ENCODE measurements around the gene NRXN3. TPM values are rescaled to one million over a fixed set of nuclear protein-coding genes. Genes with fewer than 3 reads are reported as not detected.
"Not testable (repeated sequence)": the region's sequence is repeated elsewhere in the genome, so short reads cannot be mapped to it uniquely, and the experiment has no call there.

Gene NRXN3
- total RNA-seq, 1 donor from 2014 or later = 0.07 TPM

DNA sequence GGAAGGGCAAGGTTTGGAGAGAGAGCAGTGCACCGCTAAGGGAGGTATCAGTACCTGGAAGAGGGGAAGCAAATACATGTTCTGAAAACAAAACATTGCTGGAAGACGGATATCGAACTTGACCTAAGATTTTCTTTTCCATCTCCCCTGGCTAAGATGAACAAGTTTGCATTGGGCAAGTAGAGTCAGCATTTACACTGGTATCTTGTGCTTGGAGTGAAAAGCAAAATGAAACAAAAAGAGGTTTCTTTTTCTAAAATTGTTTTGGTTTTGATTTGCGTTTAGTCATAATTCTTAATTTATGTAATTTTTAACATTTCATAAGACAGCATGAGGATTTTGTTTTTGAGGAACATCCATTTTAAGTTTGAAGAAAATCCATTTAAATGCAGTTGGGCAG, 881.6 kb downstream of the NRXN3 start:
- no peak for DNase-seq (ENCODE audit: low read depth, low spot score)

DNA sequence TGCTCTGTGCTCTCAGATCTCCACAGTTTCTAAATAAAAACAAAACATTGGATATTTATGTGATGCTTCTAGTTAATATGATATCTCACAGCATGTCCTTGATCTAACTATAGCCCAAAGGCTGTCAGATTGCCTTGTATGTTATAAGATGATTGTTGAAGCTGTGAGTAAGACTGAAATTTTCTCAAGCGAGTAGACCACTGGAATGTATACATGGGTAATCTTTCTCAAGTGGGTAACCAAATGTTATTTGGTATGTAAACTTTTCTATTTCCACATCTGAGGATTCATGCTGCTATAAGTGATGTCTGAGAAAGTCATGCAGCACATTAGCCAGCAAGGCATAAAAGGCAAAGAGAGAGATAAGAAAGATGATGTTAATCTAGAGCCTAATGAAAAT, 886.7 kb downstream of the NRXN3 start:
- no peak for DNase-seq (ENCODE audit: low read depth, low spot score)

DNA sequence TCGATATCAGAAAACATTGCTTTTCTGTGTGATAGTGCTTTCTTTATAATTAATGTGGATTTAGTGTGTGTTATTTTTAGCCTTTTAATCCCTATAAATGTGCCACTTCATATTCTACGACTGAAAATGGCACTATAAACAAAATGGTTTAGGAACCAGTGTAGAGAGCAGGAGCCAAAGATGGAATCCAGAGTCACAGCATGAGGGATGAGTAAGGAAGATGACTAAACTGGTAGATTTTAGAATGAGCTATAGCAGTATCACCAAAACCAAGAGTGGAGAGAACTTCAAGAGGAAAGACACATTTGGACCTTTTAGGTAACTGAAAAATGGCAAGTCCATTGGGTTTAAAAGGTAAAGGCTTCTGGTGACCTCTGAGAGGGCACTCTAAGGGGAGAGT, 887.2 kb downstream of the NRXN3 start:
- no peak for DNase-seq (ENCODE audit: low read depth, low spot score)

DNA sequence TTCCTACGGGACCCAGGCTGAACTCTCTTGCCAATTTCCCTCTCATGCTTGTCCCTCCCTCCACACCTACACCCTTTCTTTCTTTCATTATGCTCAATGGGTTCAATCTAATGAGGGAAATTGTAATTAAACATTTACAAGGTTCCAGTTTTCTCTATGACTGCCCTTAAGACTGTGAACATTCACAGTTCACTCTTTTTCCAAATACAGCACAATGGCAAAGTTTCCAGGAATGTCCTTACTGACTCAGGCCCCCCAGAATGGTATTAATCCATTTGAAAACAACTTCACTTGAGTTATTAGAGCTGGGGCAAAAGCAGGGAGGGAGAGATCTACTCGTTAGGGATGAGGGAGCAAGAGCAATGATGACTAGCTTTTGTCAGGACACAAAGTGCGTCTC, 892.1 kb downstream of the NRXN3 start:
- no peak for DNase-seq (ENCODE audit: low read depth, low spot score)

DNA sequence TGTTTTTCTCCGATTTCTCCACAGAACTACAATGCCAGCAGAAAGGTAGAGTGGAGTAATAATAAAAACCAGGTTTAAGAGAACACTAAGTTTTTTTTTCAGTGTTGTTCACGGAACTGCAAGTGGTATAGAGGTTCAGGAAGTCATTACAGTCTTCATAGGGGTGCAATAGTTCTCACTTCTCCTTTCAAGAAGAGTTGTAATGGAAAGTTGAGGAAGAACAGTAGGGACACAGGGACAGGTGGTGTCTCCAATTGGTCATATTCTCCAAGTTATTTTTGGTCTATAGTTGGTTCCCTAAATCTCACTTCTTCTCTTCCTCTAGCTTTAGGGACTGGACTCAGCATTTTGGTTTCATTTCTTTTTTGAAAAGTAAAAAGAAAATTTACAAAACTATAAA, 894.0 kb downstream of the NRXN3 start:
- DNase-seq (ENCODE audit: low read depth, low spot score) = no peak

DNA sequence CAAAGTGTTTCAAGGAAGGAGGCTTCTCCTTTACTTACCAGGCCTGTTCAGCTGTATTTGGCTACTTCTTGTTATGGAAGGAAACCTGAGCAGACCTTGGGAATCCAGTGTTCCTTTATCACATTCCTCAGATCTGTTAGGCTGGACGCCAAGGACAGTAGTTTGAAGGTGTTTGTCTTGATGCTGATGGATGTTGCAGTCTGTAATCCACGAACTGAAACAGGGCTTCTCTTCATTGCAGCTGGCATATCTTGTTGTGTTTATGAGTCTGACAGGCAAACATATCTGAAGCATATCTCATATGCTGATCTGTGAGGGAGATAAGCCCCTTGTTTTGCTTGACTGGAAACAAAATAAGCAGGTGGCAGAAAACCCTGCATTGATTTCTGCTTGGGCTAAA, 904.3 kb downstream of the NRXN3 start:
- no peak for DNase-seq (ENCODE audit: low read depth, low spot score)

DNA sequence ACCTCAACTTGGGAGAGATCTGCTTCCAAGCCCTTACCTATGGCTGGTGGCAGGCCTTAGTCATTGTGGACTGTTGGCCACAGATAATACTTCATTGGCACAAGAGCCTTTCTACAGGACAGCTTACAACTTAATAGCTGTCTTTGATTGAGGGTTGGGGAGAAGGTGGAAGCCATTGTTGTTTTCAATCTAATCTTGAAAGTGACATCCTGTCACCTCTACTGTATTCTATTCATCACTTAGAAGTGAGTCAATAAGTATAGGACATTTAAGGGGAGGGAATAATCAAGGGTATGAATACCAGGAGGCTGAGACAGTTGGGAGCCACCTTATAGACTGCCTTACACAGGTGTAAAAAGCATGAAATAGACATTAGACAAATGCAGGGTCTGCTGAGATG, 906.3 kb downstream of the NRXN3 start:
- DNase-seq (ENCODE audit: low read depth, low spot score) = no peak

DNA sequence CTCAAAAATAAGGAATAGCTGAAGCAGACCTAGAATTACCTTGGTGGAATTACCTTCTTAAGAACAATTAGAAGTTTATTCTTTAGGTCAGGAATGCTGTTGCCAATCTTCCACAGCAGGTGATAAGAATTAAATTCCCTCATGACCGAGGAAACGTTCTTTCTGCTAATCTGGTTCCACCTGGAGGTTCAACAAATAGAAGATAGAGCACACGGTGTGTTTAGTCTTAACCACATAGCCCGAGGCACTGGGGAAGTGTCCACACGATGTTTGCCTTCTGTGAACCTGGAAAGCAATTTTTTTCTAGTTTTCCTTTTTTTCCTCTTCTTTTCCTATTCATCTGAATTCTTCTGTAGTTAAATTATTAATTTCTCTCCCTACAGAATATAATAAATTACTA, 906.9 kb downstream of the NRXN3 start:
- DNase-seq (ENCODE audit: low read depth, low spot score) = no peak

DNA sequence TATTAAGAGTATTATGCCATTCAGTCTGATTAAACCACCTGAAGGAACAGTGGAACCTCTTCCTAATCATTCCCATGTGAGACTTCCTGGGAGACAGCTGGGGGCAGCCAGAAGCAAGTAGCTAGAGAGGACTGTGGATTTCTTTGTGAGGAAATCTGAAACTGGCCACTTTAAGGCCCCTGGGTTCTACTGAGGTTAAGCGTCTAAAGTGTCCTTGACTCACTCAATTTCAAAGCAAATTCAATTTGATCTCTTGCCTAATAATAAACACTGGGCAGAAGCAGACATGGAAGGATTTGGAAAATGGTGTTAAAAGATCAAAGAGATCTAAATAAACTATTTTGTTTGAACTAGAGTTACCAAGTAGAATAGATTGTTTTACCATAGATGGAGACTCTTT, 909.9 kb downstream of the NRXN3 start:
- no peak for DNase-seq (ENCODE audit: low read depth, low spot score)

DNA sequence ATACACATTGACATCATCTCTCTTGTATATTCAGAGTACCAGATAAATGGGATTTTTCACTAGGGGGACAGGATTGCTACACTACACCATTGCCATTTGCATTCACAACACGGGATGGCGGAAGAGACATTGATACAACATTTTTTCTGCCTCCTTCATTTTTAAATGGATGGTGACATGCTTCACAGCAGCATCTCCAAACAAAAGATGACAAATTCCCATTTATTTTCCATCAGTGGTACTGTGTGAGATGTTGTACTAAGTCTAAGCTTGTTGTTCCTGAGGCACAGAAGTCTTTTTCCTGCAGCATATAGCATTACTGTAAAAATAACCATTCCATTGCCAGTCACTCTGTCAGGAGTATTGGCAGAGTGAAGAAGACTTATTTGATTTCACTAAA, 912.7 kb downstream of the NRXN3 start:
- DNase-seq (ENCODE audit: low read depth, low spot score) = no peak

DNA sequence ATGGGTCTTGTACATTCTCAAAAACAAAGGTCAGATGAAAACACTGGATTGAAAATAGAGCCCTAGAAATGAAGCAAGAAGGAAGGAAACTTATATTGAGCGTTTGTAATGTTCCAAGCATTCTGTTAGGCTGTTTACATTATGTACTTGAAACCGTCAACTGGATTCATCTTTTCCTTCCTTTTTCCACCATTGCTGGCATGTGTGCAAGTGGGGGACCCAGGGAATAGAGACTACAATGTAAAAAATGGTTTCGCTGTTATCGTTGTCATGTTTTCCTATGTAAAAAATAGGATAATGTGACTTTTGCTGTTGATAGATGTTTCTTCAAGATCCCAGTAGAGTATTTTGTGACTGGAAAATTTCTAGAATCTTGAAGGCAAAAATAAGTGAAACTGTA, 913.2 kb downstream of the NRXN3 start:
- no peak for DNase-seq (ENCODE audit: low read depth, low spot score)

DNA sequence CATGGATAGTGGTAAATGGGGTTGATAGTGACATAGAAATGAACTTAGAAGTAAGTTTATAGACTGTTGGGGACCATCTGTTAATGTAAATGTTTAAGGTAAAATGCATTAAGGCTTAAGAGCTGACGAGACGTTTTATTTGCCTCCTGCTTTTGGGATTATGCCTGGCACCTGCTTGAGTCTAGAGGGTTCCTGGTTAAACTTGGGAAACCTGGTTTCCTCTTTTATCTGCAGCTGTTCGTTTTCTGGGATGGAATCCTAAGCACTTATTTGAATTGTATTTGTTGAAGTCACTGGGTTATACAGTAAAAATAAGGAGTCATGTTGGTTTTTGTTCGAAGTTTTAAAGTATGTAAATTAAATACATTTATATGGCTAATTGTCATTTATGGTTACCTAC, 914.7 kb downstream of the NRXN3 start:
- DNase-seq (ENCODE audit: low read depth, low spot score) = no peak

DNA sequence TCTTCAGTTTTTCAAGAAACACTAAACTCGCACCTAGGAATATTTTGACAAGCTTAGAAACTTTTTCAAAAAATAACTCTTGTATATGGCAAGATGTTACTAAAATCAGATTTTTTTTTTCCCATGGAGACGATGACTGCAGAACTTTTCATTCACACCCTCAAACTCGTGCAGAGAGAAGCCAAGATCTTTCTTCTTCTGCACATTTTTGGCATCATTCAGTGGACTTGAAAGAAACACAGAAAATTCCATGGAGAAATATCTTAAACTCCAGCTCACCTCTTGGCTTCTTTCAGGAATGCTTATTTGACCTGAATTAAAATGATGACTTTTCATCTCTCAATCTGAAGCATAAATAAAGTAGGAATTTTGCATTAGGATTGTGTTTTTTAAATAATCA, 919.4 kb downstream of the NRXN3 start:
- DNase-seq (ENCODE audit: low read depth, low spot score) = no peak

DNA sequence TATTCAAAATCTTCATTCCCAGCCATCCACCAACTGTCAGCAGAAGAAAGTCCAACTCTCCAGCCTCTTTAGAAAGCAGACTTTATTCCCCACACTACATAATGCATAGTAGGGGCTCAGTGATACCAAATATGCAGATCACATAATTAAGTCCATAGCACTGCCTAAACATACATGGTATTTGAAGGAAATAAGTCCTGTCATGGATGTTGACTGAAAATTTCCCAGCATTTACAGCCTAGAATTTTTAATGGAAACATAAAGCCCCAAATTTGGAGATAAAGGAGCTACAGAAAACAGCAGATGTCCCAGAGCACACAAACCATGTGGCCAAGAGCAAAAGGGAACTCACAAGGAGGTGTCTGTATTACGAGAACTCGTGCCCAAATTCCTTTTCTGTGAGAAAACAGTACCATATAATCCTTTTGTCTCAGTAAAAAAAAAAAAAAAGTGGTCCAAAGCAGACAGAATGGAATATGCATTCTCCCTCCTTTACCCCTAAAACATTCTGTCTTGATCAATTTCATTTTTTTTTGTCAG, 920.5 kb downstream of the NRXN3 start:
- no peak for DNase-seq (ENCODE audit: low read depth, low spot score)

DNA sequence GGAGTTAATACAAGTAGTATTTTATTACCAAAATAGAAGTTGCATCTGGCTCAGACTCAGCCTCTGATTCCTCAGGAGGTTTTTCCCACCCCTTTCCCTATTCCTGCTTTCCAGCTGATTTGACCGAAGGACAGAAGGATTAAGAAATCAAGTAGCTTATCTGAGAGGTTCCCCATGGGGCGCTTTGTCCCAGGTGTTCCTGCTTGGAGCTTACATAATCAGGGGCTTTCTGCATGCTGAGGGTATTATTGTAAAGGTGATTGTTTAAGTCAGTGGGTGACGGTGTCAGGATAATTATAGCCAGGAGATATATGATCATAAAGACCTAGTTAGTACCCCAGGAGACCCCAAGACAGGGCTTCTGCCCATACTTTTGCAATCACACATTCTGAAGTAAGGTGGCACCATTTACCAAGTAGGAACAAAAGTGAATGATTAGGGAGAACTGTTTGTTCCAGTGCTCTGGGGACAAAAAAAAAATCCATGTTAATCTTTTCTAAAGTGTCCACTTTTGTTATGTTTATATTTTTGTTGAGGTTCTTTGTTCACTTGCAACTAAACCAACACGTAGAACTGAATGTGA, 921.3 kb downstream of the NRXN3 start:
- DNase-seq (ENCODE audit: low read depth, low spot score) = no peak

DNA sequence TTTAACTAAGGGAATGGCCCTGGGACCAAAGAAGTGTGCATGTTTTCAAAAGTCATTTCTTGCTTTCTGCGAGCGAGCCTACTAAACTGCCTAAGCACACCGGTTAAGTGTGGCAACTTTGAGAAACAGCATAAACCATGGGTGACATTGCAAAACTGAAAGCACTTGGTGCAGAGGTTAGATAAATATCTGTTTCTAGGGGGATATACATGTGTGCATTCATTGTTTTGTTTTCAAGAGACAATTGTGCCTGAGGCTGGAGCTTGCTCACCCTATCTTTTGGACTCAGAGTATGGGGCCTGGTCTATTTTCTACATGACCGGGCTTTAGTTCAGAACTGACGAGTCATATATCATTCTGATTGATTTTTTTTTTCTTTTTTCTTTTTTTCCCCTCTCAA, 923.4 kb downstream of the NRXN3 start:
- DNase-seq (ENCODE audit: low read depth, low spot score) = no peak

DNA sequence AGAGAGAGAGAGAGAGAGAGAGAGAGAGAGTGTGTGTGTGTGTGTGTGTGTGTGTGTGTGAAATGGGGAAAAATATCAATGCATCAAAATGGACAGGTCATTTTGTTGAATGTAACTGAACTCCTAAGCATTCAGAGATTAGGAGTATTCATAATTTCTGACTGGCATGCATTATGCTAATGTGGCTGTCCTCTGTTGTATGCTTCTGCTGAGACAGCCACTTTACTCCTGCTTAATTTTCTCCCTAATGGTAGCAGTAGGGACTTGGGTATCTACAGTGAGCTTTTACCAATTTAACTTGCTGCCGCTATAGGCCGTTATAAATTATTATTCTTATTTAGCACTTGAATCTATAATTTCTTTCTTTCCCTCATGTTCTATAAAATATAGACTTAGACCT, 924.8 kb downstream of the NRXN3 start:
- no peak for DNase-seq (ENCODE audit: low read depth, low spot score)

DNA sequence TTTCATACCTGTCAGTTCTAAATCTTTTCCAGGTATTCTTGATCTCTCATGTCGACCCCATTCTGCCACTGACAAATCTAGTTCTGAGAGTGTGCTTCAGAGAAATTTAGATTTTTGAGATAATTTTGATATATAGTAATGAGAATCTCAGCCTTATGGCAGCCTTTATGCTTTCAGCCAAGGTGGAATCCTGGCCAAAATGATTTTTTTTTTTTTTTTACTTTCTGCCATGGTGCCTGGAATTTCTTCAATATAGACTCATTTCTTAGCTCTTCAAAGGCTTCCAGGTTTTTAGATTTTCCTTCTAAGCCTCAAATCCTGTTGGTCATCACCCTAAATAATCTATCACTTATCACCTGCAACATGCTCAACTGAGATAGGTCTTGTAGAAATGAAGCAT, 926.6 kb downstream of the NRXN3 start:
- no peak for DNase-seq (ENCODE audit: low read depth, low spot score)

DNA sequence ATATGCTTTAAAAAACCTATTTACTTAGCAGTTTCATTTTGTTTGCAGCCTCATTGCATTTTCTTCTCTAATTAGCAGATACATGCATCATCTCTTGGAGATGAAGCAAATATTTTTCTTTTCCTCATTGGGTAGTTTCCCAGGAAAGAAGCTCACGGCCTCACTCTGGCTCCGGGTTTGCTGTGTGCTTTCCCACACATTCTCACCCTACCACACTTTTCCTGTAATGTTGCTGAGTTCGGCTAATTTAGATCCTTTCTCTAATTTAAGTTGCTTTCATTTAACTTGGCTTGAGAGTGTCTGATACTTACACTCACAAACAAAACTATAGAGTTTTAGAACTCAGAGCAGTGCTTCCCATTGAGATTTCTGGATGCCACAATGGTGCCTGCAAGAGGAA, 928.2 kb downstream of the NRXN3 start:
- no peak for DNase-seq (ENCODE audit: low read depth, low spot score)

DNA sequence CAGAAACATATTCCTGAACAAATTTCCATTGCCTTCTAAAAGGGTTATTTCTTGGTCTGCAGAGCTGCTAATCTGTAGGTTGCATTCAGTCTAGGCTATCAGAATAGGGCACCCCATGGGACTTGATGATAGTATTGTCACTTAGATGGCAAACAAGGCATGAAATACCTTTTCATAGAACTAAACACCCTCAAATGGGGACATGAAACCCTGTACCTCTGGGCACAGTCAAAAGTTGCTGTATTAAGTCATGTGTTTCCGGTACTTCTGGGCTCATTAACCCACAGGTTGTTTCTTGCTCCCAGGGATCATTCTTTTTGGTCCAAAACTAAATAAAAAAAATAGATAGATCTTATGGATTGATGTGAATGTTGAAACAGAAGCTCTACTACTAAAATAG, 930.4 kb downstream of the NRXN3 start:
- no peak for DNase-seq (ENCODE audit: low read depth, low spot score)

DNA sequence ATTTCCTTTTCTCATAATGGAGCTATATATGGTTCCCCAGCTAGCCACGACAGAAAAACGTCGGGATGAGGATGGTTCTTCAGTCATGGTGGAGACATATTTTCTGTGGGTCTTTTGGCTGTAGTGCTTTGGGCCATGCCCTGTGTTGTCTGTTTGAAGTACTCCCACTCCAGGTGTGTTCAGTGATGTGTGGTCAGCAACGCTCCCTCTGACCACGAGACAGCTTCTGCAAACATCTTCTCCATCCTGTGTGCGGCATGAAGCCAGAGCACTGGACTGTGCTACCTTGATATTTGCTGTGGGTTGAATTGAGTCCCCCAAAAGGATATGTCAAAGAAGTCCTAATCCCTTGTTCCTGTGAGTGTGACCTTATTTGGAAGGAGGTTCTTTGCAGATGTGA, 931.2 kb downstream of the NRXN3 start:
- no peak for DNase-seq (ENCODE audit: low read depth, low spot score)

DNA sequence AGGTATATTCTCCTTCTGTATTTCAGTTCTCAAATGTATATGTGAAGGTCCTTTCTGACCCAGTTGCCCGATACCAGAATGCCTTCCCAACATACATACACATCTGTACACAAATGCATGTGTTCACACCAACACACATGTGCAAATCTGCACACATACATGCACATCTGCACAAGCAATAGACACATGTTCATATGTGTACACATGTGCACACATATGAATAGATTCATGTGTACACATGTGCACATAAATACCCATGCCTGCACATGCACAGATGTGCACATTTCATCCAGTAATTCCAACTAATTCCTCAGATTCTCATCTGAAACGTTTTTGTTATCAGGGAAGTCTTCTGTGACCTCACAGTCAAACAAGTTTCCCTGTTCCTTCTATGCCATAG, 933.6 kb downstream of the NRXN3 start:
- no peak for DNase-seq (ENCODE audit: low read depth, low spot score)

DNA sequence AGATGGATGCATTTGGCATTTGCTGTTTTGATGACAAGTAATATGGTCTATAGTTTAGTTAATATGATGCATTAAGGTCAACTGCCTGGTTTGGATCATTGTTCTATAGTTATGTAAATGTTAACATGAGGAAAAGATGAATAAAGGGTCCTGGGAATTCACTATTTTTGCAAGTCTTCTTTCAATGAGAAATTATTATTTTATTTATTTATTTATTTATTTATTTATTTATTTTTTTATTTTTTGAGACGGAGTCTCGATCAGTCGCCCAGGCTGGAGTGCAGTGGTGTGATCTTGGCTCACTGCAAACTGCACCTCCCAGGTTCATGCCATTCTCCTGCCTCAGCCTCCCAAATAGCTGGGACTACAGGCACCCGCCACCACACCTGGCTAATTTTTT, 940.4 kb downstream of the NRXN3 start:
- DNase-seq (ENCODE audit: low read depth, low spot score) = not testable (repeated sequence)

DNA sequence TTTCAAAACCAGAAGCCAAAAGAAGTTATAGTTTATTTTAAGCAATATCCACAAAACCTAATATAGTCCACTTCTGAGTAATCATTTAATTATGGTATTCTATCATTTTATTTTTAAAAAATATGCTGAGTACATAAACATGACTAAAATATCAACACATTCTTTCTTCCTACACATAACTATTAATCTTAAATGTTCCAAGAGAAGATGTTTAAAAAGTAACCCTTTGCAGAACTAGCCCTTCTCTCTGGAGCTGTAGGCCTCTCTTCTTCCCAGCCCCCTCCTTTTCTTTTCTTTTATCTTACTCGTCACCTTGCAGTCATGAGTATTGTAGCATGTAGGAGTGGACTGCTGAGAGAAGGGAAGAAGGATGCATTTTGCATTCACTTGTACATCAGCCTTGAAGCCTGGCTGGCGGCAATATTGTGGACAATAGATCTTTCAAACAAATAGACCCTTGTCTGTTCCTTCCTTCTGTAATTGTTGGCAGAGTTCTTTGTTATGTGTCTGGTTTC, 941.9 kb downstream of the NRXN3 start:
- no peak for DNase-seq (ENCODE audit: low read depth, low spot score)

All from pulmonary artery endothelial cell (primary cell).